Trophoblast cell (in vitro differentiated cells and primary cell): Measurements from ENCODE around the gene TECPR1.

ENCODE experiments used
- DNase-seq, 2 donors: peaks; one replicate each; pipeline ENCODE4 v3.0.0-alpha.2; 2016
- H2AFZ ChIP-seq: 2 replicates; pipeline ENCODE4 v1.6.1; 2013; ENCODE audit warnings: low read length, moderate library complexity, mild to moderate bottlenecking; ENCODE audit not compliant: insufficient read depth, poor library complexity
- H2AK5ac ChIP-seq: 2 replicates; pipeline ENCODE4 v1.6.1; 2013; ENCODE audit warnings: mild to moderate bottlenecking, low read length
- H2BK120ac ChIP-seq: 2 replicates; pipeline ENCODE4 v1.6.1; 2013; ENCODE audit warnings: low read length, mild to moderate bottlenecking, moderate library complexity; ENCODE audit not compliant: insufficient read depth, poor library complexity
- H2BK12ac ChIP-seq: 2 replicates; pipeline ENCODE4 v1.6.1; 2013; ENCODE audit warnings: mild to moderate bottlenecking, low read length, moderate library complexity
- H2BK5ac ChIP-seq: 2 replicates; pipeline ENCODE4 v1.6.1; 2013; ENCODE audit warnings: low read length, low read depth, moderate library complexity, mild to moderate bottlenecking; ENCODE audit not compliant: poor library complexity
- H3K14ac ChIP-seq: 2 replicates; pipeline ENCODE4 v1.6.1; 2013; ENCODE audit warnings: mild to moderate bottlenecking, low read length
- H3K18ac ChIP-seq: 2 replicates; pipeline ENCODE4 v1.6.1; 2013; ENCODE audit warnings: mild to moderate bottlenecking, low read length
- H3K23ac ChIP-seq: 2 replicates; pipeline ENCODE4 v1.6.1; 2013; ENCODE audit warnings: low read length
- H3K27ac ChIP-seq: 2 replicates; pipeline ENCODE4 v1.5.1; 2013; ENCODE audit warnings: low read depth, mild to moderate bottlenecking, inconsistent platforms, low read length, moderate library complexity
- H3K27me3 ChIP-seq: 2 replicates; pipeline ENCODE4 v1.6.1; 2013; ENCODE audit warnings: inconsistent platforms, mild to moderate bottlenecking, low read length, moderate library complexity; ENCODE audit not compliant: insufficient read depth
- H3K36me3 ChIP-seq, 2 experiments: 1 replicate in 1 of 2; 2 replicates in 1 of 2; pipeline ENCODE4 v1.6.1; 2013; ENCODE audit warnings: low read length in 2 of 2, mild to moderate bottlenecking in 2 of 2, moderate library complexity in 1 of 2; ENCODE audit not compliant: insufficient read depth in 2 of 2, control insufficient read depth in 1 of 2
- H3K4ac ChIP-seq: 2 replicates; pipeline ENCODE4 v1.6.1; 2013; ENCODE audit warnings: low read depth, mild to moderate bottlenecking, low read length, moderate library complexity
- H3K4me1 ChIP-seq, 2 experiments: 1 replicate in 1 of 2; 2 replicates in 1 of 2; pipeline ENCODE4 v1.6.1; 2013; ENCODE audit warnings: low read length in 2 of 2, mild to moderate bottlenecking in 2 of 2, moderate library complexity in 1 of 2; ENCODE audit not compliant: insufficient read depth in 2 of 2, control insufficient read depth in 1 of 2
- H3K4me2 ChIP-seq: 2 replicates; pipeline ENCODE4 v1.6.1; 2013; ENCODE audit warnings: inconsistent platforms, mild to moderate bottlenecking, low read length, moderate library complexity
- H3K4me3 ChIP-seq: 2 replicates; pipeline ENCODE4 v1.5.1; 2013; ENCODE audit warnings: mild to moderate bottlenecking, low read depth, low read length, inconsistent platforms
- H3K79me1 ChIP-seq: one replicate; pipeline ENCODE4 v1.6.1; 2013; ENCODE audit warnings: low read length
- H3K79me2 ChIP-seq: 2 replicates; pipeline ENCODE4 v1.6.1; 2013; ENCODE audit warnings: low read length, mild to moderate bottlenecking; ENCODE audit not compliant: control insufficient read depth, insufficient read depth, poor library complexity
- H3K9ac ChIP-seq: 2 replicates; pipeline ENCODE4 v1.6.1; 2013; ENCODE audit warnings: mild to moderate bottlenecking, low read length
- H3K9me3 ChIP-seq: 2 replicates; pipeline ENCODE4 v1.6.1; 2013; ENCODE audit warnings: low read depth, mild to moderate bottlenecking, control low read depth, inconsistent platforms, low read length; ENCODE audit not compliant: insufficient read depth
- H4K12ac ChIP-seq: 2 replicates; pipeline ENCODE4 v1.6.1; 2013; ENCODE audit warnings: low read depth, mild to moderate bottlenecking, low read length, moderate library complexity
- H4K8ac ChIP-seq: 2 replicates; pipeline ENCODE4 v1.6.1; 2013; ENCODE audit warnings: low read depth, mild to moderate bottlenecking, low read length, moderate library complexity
- H4K91ac ChIP-seq: one replicate; pipeline ENCODE4 v1.6.1; 2013; ENCODE audit warnings: low read depth, mild to moderate bottlenecking, low read length, moderate library complexity
- WGBS: extraction: QIAGEN DNeasy Blood & Tissue Kit; methylation state at CpG from one replicate; pipeline ENCODE4 v1.1.7; 2013; ENCODE audit warnings: missing lambda C conversion rate; ENCODE audit not compliant: insufficient read length, insufficient coverage; ENCODE audit errors: extremely low coverage; 5-methylcytosine and 5-hydroxymethylcytosine counted together

TECPR1 gene

GRCh38 chr7:98170966-98171365, 81.1 kb downstream of the TECPR1 start:
- no peak for DNase-seq
- no peak overlapping the region for H3K27ac ChIP-seq

GRCh38 chr7:98168904-98169621, 83.0 kb downstream of the TECPR1 start:
- H3K4me3 ChIP-seq: no peak overlapping the region
- H3K79me2 ChIP-seq: no peaks in the 10 kb centered on the region
- peaks cover 0 to 7% of the 10 kb centered on the region in 2 experiments for H3K36me3 ChIP-seq
- no peak overlapping the region for H4K12ac ChIP-seq
- H2BK12ac ChIP-seq: no peak overlapping the region
- H2AFZ ChIP-seq: no peak overlapping the region
- WGBS: no CpG with 5 or more reads among the region's 5 CpGs
- no peak overlapping the region for H3K9ac ChIP-seq
- DNase-seq: no peak
- H4K91ac ChIP-seq: no peak overlapping the region
- H4K8ac ChIP-seq: no peak overlapping the region
- H2BK120ac ChIP-seq: no peak overlapping the region
- H3K27me3 ChIP-seq: no peaks in the 10 kb centered on the region
- no peaks in the 10 kb centered on the region for H3K9me3 ChIP-seq
- H3K27ac ChIP-seq: no peak overlapping the region
- no peaks in the 10 kb centered on the region for H3K4me1 ChIP-seq
- no peak overlapping the region for H2BK5ac ChIP-seq
- H3K23ac ChIP-seq: no peak overlapping the region
- no peak overlapping the region for H2AK5ac ChIP-seq
- no peaks in the 10 kb centered on the region for H3K79me1 ChIP-seq
- H3K4me2 ChIP-seq: no peak overlapping the region
- no peak overlapping the region for H3K14ac ChIP-seq
- H3K18ac ChIP-seq: no peak overlapping the region
- H3K4ac ChIP-seq: no peak overlapping the region

More at GRCh38 chr7:98170966-98171365, 81.1 kb downstream of the TECPR1 start:
- Histone ChIP-seq H2AFZ (no peak overlapping the region), H3K79me2 (no peaks in the 10 kb centered on the region), H3K18ac (peak overlapping the region; percentile 2), H3K9ac (no peak overlapping the region), H3K9me3 (no peaks in the 10 kb centered on the region), H4K8ac (no peak overlapping the region), H3K4ac (no peak overlapping the region), H2BK12ac (no peak overlapping the region), H2BK120ac (no peak overlapping the region), H3K4me1 (peaks cover 0 to 4% of the 10 kb centered on the region in 2 experiments), H3K14ac (no peak overlapping the region), H2AK5ac (no peak overlapping the region), H3K23ac (no peak overlapping the region), H2BK5ac (no peak overlapping the region), H3K4me3 (no peak overlapping the region), H3K4me2 (no peak overlapping the region), H4K12ac (no peak overlapping the region), H3K79me1 (peaks cover 2% of the 10 kb centered on the region), H4K91ac (no peak overlapping the region), H3K36me3 (peaks cover 2 to 10% of the 10 kb centered on the region in 2 experiments), H3K27me3 (no peaks in the 10 kb centered on the region)
- WGBS: no CpG with 5 or more reads among the region's 8 CpGs

- no peaks in the 10 kb centered on the region for H3K79me2 ChIP-seq
- H2BK5ac ChIP-seq: no peak overlapping the region
- H2AFZ ChIP-seq: no peak overlapping the region
- H4K91ac ChIP-seq: no peak overlapping the region
- H3K9me3 ChIP-seq: no peaks in the 10 kb centered on the region
- H3K27me3 ChIP-seq: no peaks in the 10 kb centered on the region
- no peak overlapping the region for H3K4me2 ChIP-seq
- H3K9ac ChIP-seq: no peak overlapping the region
- H3K36me3 ChIP-seq: peaks cover 0 to 7% of the 10 kb centered on the region in 2 experiments
- no peak overlapping the region for H3K27ac ChIP-seq
- H2BK120ac ChIP-seq: no peak overlapping the region
- no peak overlapping the region for H3K4ac ChIP-seq
- H3K14ac ChIP-seq: no peak overlapping the region
- H3K4me3 ChIP-seq: no peak overlapping the region
- H3K18ac ChIP-seq: no peak overlapping the region
- no peak overlapping the region for H2AK5ac ChIP-seq
- H4K8ac ChIP-seq: no peak overlapping the region
- H3K4me1 ChIP-seq: peaks cover 2% of the 10 kb centered on the region in 2 experiments
- no peak overlapping the region for H4K12ac ChIP-seq
- H3K23ac ChIP-seq: no peak overlapping the region
- no peak overlapping the region for H2BK12ac ChIP-seq
- no peaks in the 10 kb centered on the region for H3K79me1 ChIP-seq
- peak; percentile 57 to 84 for DNase-seq
- WGBS: no CpG with 5 or more reads among the region's 17 CpGs
Measured at GRCh38 chr7:98168181-98168903, 83.7 kb downstream of the TECPR1 start.

- Histone ChIP-seq H3K14ac (no peak overlapping the region), H2BK5ac (no peak overlapping the region), H3K9me3 (no peaks in the 10 kb centered on the region), H2BK12ac (no peak overlapping the region), H2BK120ac (no peak overlapping the region), H3K23ac (no peak overlapping the region), H3K4ac (no peak overlapping the region), H4K91ac (no peak overlapping the region), H3K27ac (no peak overlapping the region), H3K36me3 (peaks cover 0 to 7% of the 10 kb centered on the region in 2 experiments), H2AFZ (no peak overlapping the region), H3K79me1 (no peaks in the 10 kb centered on the region), H4K12ac (no peak overlapping the region), H2AK5ac (no peak overlapping the region), H3K9ac (no peak overlapping the region), H4K8ac (no peak overlapping the region), H3K18ac (no peak overlapping the region), H3K27me3 (no peaks in the 10 kb centered on the region), H3K4me1 (peaks cover 2% of the 10 kb centered on the region in 2 experiments), H3K79me2 (no peaks in the 10 kb centered on the region), H3K4me3 (no peak overlapping the region), H3K4me2 (no peak overlapping the region)
- DNase-seq: no peak
- no CpG with 5 or more reads among the region's 15 CpGs for WGBS
Measured at GRCh38 chr7:98167653-98168052, 84.4 kb downstream of the TECPR1 start.
